ENCODE data around the gene VEGFD. TPM values are rescaled to one million over a fixed set of nuclear protein-coding genes. Genes with fewer than 3 reads are reported as not detected.
A peak's percentile ranks its signal among the peaks of the same experiment; 100 is the strongest.

Gene VEGFD
- total and polyA plus RNA-seq, 2 of the 4 experiments (the other 2 are of a cell fraction) = 0.18 to 0.19 TPM

- no peak overlapping the region for H3K56ac ChIP-seq (ENCODE audit: extremely low read depth, insufficient read depth, low read length)
- TF ChIP-seq CTCF (conservative IDR thresholded peaks at IDR 0.05; ENCODE audit: low read depth, low read length) (no peak), CEBPB (IDR thresholded peaks at IDR 0.05; ENCODE audit: low read depth, low read length) (no peak), MAFK (IDR thresholded peaks at IDR 0.05; ENCODE audit: low read depth, low read length) (no peak), RFX5 (IDR thresholded peaks at IDR 0.05; ENCODE audit: low read depth, low read length) (no peak), CHD1 (IDR thresholded peaks at IDR 0.05; ENCODE audit: low read depth, low read length) (no peak), POLR2A (IDR thresholded peaks at IDR 0.05; ENCODE audit: low read depth, low read length) (peak; percentile 35; the same call in 1 of the 2 replicates), BHLHE40 (IDR thresholded peaks at IDR 0.05; ENCODE audit: low read depth, low read length) (no peak), SMC3 (IDR thresholded peaks at IDR 0.05; ENCODE audit: low read depth, low read length) (no peak), FOS (IDR thresholded peaks at IDR 0.05; ENCODE audit: low read depth, low read length) (0 out of 2 replicates have a peak, but pooled peaks have one; percentile 2), RCOR1 (IDR thresholded peaks at IDR 0.05; ENCODE audit: insufficient replicate concordance, low read length) (no peak), MAZ (IDR thresholded peaks at IDR 0.05; ENCODE audit: borderline replicate concordance, low read depth, low read length) (no peak), ELK1 (IDR thresholded peaks at IDR 0.05; ENCODE audit: borderline replicate concordance, low read depth, low read length) (no peak), NFE2L2 (IDR thresholded peaks at IDR 0.05; ENCODE audit: low read depth, low read length) (no peak)
- H2BK15ac ChIP-seq (ENCODE audit: low read depth, low read length) = no peak overlapping the region
- intact Hi-C loops (cut with micrococcal nuclease) = no loop called here
- H2AFZ ChIP-seq (replicated peaks; ENCODE audit: low read length, poor library complexity) = peak overlapping the region; percentile 73
- H2BK120ac ChIP-seq (ENCODE audit: low read depth, low read length) = no peak overlapping the region
- H4K91ac ChIP-seq (ENCODE audit: insufficient read depth, low read depth, low read length) = no peak overlapping the region
- H3K4ac ChIP-seq (ENCODE audit: low read depth, low read length) = no peak overlapping the region
- H2BK5ac ChIP-seq (ENCODE audit: low read depth, low read length, poor library complexity, severe bottlenecking) = no peak overlapping the region
- in situ Hi-C loops (cut with MboI; ENCODE audit: low sequenced_read_pairs) = no loop called here
- no peak overlapping the region; the same call in 1 of the 2 replicates for H3K9ac ChIP-seq (ENCODE audit: low read depth, low read length)
- DNase-seq (peak; percentile 84), ATAC-seq (ENCODE audit: low read depth) (no peak)
- WGBS, 2 experiments (ENCODE audit: extremely low coverage in 2 of 2, insufficient read length in 1 of 2) = 60% methylated on average over 1 of the region's 10 CpGs; no CpG with 5 or more reads in 1 of the 2 experiments
- H3K79me1 ChIP-seq (ENCODE audit: low read depth in 1 of 2, low read length in 2 of 2) = peaks cover 0 to 3% of the 10 kb centered on the region in 2 experiments; a peak in 1 of 4 replicates
- H3K27ac ChIP-seq (ENCODE audit: insufficient read depth, low read length) = no peak overlapping the region
- no peak overlapping the region for H2BK20ac ChIP-seq (ENCODE audit: low read depth, low read length)
- no peak overlapping the region for H2AK9ac ChIP-seq (replicated peaks; ENCODE audit: low read depth, low read length, poor library complexity)
- BruUV-seq (replicated peaks) = no TSS peak
- ChIA-PET POLR2A (ENCODE audit: unreplicated experiment) (no interaction called here), CTCF (no interaction called here)
- H3K4me3 ChIP-seq (ENCODE audit: insufficient read depth, low read depth, low read length) = peak overlapping the region; percentile 46
- H4K20me1 ChIP-seq (ENCODE audit: insufficient read depth, low read length) = no peaks in the 10 kb centered on the region
- H3K9me1 ChIP-seq (ENCODE audit: insufficient read depth, low read length) = no peaks in the 10 kb centered on the region
- H3K23ac ChIP-seq (ENCODE audit: low read depth, low read length) = no peak overlapping the region
- dilution Hi-C loops (cut with HindIII; ENCODE audit: low sequenced_read_pairs, unreplicated experiment) = no loop called here
- H3K9me3 ChIP-seq (ENCODE audit: control insufficient read depth, insufficient read depth, low read length) = no peaks in the 10 kb centered on the region
- peak overlapping the region; percentile 84 for H3K4me2 ChIP-seq (ENCODE audit: low read depth, low read length)
- H3K14ac ChIP-seq (replicated peaks; ENCODE audit: low read depth, low read length) = no peak overlapping the region
- no peaks in the 10 kb centered on the region for H3K4me1 ChIP-seq (ENCODE audit: control insufficient read depth, insufficient read depth, low read length)
- no peak overlapping the region for H2AK5ac ChIP-seq (ENCODE audit: low read depth, low read length)
- no peaks in the 10 kb centered on the region for H3K36me3 ChIP-seq (ENCODE audit: control insufficient read depth, insufficient read depth, low read length)
- no peak overlapping the region for H4K8ac ChIP-seq (ENCODE audit: low read depth in 2 of 2, low read length in 2 of 2)
- no peak overlapping the region for H4K5ac ChIP-seq (ENCODE audit: low read depth, low read length)
- H3K18ac ChIP-seq (ENCODE audit: low read depth, low read length) = no peak overlapping the region
- H3K27me3 ChIP-seq (ENCODE audit: control insufficient read depth, insufficient read depth, low read length) = peaks cover 5% of the 10 kb centered on the region
Observed at GRCh38 chrX:15336023-15336413, 48.2 kb downstream of the VEGFD start.

Data from IMR-90 (cell line).